H4 (cell line): ENCODE data around the gene PAQR5. TPM values are rescaled to one million over a fixed set of nuclear protein-coding genes. Genes with fewer than 3 reads are reported as not detected.
"Not testable (repeated sequence)": the region's sequence is repeated elsewhere in the genome, so short reads cannot be mapped to it uniquely, and the experiment has no call there.

Experiments used
- DNase-seq: peaks from one replicate; pipeline ENCODE4 v3.0.0-alpha.2; 2015; ENCODE audit warnings: low spot score
- total RNA-seq: library from RNA; depleted of rRNA; stranded (reverse); fragments of >200 nt; shearing (Covaris generic); gene quantifications from 2 replicates; pipeline ENCODE4 v1.2.3, GENCODE V29; 2014

Gene PAQR5
- total RNA-seq, 1 experiment from 2014 or later: 5.7 TPM

GRCh38 chr15:69424001-69424400 is 125.3 kb downstream of the PAQR5 start:
- no peak for DNase-seq

- DNase-seq: no peak
These were observed 126.2 kb downstream of the PAQR5 start for GRCh38 chr15:69424748-69425413.

- no peak for DNase-seq
These were observed 135.1 kb downstream of the PAQR5 start for GRCh38 chr15:69433831-69434230.

- no peak for DNase-seq
These were observed 135.5 kb downstream of the PAQR5 start for GRCh38 chr15:69434238-69434637.

GRCh38 chr15:69434679-69435078 is 136.0 kb downstream of the PAQR5 start:
- no peak for DNase-seq

- DNase-seq: no peak
These were observed 137.3 kb downstream of the PAQR5 start for GRCh38 chr15:69435985-69436384.

GRCh38 chr15:69436951-69437350 is 138.2 kb downstream of the PAQR5 start:
- no peak for DNase-seq

DNA sequence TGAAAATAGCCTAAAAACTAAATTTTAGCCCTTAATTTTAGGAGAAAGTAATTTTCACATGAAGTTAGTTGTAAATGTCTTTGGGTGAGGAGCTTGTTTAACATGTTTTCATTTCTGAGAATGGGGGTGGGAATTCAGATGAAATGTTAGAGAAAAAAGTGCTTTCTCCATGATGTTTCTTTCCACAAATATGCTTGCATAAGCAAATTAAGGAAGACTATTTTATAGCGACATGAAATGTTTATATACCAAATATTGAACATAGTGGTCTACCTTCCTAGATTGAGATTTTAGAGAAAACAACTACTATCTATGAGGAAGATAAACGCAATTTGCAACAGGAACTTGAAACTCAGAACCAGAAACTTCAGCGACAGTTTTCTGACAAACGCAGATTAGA is 140.9 kb downstream of the PAQR5 start:
- no peak for DNase-seq

- no peak for DNase-seq
These were observed 144.4 kb downstream of the PAQR5 start for GRCh38 chr15:69443032-69443611.

DNA sequence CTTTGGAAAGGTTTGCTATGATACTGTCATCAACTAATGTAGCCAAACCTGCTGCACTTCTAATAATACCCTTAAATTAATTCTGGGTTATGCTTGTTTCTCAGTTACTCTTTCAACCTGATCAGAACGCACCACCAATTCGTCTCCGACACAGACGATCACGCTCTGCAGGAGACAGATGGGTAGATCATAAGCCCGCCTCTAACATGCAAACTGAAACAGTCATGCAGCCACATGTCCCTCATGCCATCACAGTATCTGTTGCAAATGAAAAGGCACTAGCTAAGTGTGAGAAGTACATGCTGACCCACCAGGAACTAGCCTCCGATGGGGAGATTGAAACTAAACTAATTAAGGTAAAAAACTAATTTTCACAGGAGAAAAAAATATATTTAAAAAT is 146.0 kb downstream of the PAQR5 start:
- DNase-seq: no peak

GRCh38 chr15:69446953-69447352 is 148.2 kb downstream of the PAQR5 start:
- DNase-seq: no peak

- DNase-seq: not testable (repeated sequence)
These were observed 151.5 kb downstream of the PAQR5 start for GRCh38 chr15:69450221-69450620.

GRCh38 chr15:69450968-69451695 is 152.4 kb downstream of the PAQR5 start:
- no peak for DNase-seq

GRCh38 chr15:69451951-69452691 is 153.4 kb downstream of the PAQR5 start:
- no peak for DNase-seq

GRCh38 chr15:69452692-69453521 is 154.2 kb downstream of the PAQR5 start, which contains the start of gene RPLP1:
Gene RPLP1 (plus strand): TSS chr15:69452818. CDS start chr15:69452949, 131 bp downstream.
- peak; percentile 88 for DNase-seq

DNA sequence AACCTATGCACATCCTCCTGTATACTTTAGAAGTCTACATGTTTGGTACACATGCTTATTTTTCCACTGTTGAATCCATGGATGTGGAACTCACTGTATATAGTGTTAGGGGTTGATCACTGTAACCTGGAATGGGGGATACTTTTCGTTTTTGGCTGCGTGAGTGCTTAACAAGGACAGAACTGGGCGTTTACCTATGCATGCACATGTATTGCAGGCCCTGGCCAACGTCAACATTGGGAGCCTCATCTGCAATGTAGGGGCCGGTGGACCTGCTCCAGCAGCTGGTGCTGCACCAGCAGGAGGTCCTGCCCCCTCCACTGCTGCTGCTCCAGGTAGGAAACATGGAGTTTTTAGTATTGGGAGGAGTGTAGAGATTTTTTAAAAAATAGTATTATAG is 156.2 kb downstream of the PAQR5 start:
- no peak for DNase-seq

- DNase-seq: no peak
These were observed 157.8 kb downstream of the PAQR5 start for GRCh38 chr15:69456208-69457166.
